ENCODE results near the gene NXNL2.

GRCh38 chr9:88534456-88535225 lies at the start of gene NXNL2:
- TF ChIP-seq, protein P1, sequence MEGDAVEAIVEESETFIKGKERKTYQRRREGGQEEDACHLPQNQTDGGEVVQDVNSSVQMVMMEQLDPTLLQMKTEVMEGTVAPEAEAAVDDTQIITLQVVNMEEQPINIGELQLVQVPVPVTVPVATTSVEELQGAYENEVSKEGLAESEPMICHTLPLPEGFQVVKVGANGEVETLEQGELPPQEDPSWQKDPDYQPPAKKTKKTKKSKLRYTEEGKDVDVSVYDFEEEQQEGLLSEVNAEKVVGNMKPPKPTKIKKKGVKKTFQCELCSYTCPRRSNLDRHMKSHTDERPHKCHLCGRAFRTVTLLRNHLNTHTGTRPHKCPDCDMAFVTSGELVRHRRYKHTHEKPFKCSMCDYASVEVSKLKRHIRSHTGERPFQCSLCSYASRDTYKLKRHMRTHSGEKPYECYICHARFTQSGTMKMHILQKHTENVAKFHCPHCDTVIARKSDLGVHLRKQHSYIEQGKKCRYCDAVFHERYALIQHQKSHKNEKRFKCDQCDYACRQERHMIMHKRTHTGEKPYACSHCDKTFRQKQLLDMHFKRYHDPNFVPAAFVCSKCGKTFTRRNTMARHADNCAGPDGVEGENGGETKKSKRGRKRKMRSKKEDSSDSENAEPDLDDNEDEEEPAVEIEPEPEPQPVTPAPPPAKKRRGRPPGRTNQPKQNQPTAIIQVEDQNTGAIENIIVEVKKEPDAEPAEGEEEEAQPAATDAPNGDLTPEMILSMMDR (IDR thresholded peaks at IDR 0.05): no peak
- no peak for TF ChIP-seq POLR2A (IDR thresholded peaks at IDR 0.05)
